Activated B cell treated with CpG ODN at 0.5 μM for 24 hours (primary cell): ENCODE results near the gene SPTLC3. TPM values are rescaled to one million over a fixed set of nuclear protein-coding genes. Genes with fewer than 3 reads are reported as not detected.

Experiments used
- ATAC-seq: fragments of 200-7000 bp; cut with Tn5 transposase; one replicate; pipeline ENCODE4 v1.10.0; 2021; ENCODE audit warnings: low read depth, mild to moderate bottlenecking, moderate library complexity
- CTCF ChIA-PET: fragments of 350-600 bp; sonication (Branson Sonifier 250); formaldehyde crosslinking; loops from one replicate; lab custom pipeline; 2021; ENCODE audit warnings: antibody characterized with exemption; lab: Charles Lee
- POLR2A ChIA-PET: fragments of 350-600 bp; sonication (Branson Sonifier 250); formaldehyde crosslinking; loops from one replicate; lab custom pipeline; 2021; ENCODE audit warnings: antibody characterized with exemption; lab: Charles Lee
- DNase-seq: peaks from one replicate; pipeline ENCODE4 v3.0.0; 2022
- H3K27ac Mint-ChIP-seq: one replicate; pipeline ENCODE4 v1.8.0; 2020; ENCODE audit warnings: mixed read lengths
- H3K27me3 Mint-ChIP-seq: one replicate; pipeline ENCODE4 v1.8.0; 2021; ENCODE audit warnings: mixed read lengths
- H3K36me3 Mint-ChIP-seq: one replicate; pipeline ENCODE4 v1.8.0; 2021; ENCODE audit warnings: low read depth, mixed read lengths
- H3K4me1 Mint-ChIP-seq: one replicate; pipeline ENCODE4 v1.8.0; 2021; ENCODE audit warnings: mixed read lengths
- H3K4me3 Mint-ChIP-seq: one replicate; pipeline ENCODE4 v1.8.0; 2020; ENCODE audit warnings: mild to moderate bottlenecking, mixed read lengths
- H3K9me3 Mint-ChIP-seq: one replicate; pipeline ENCODE4 v1.8.0; 2020; ENCODE audit warnings: mixed read lengths
- CTCF ChIP-seq: fragments of 200-600 bp; IDR thresholded peaks from one replicate; pipeline ENCODE4 v1.8.0; 2022; ENCODE audit warnings: antibody characterized with exemption, mild to moderate bottlenecking
- intact Hi-C: fragments of 100-400 bp; cut with micrococcal nuclease; formaldehyde crosslinking; loops from one replicate; pipeline ENCODE4 v1.15.1; 2024
- total RNA-seq: library from RNA; stranded (reverse); gene quantifications from 2 replicates; pipeline ENCODE4 v1.2.3, GENCODE V29; 2022

SPTLC3 gene
- total RNA-seq, 1 donor from 2014 or later: not detected

- DNase-seq: no peak
- H3K9me3 Mint-ChIP-seq: no peaks in the 10 kb centered on the region
- ATAC-seq: no peak
- no peak overlapping the region for H3K4me3 Mint-ChIP-seq
- H3K4me1 Mint-ChIP-seq: no peaks in the 10 kb centered on the region
- ChIA-PET POLR2A (no interaction called here), CTCF (no interaction called here)
- TF ChIP-seq CTCF: no peak
- H3K27me3 Mint-ChIP-seq: peaks cover 4% of the 10 kb centered on the region
- no peaks in the 10 kb centered on the region for H3K36me3 Mint-ChIP-seq
- intact Hi-C loops: no loop called here
- H3K27ac Mint-ChIP-seq: no peak overlapping the region
Measured at GRCh38 chr20:12984863-12985262, 23.9 kb upstream of the SPTLC3 start.

GRCh38 chr20:12987261-12987660 is 21.5 kb upstream of the SPTLC3 start:
- intact Hi-C loops: no loop called here
- Mint-ChIP-seq H3K9me3 (no peaks in the 10 kb centered on the region), H3K27ac (no peak overlapping the region), H3K27me3 (peaks cover 4% of the 10 kb centered on the region), H3K4me3 (no peak overlapping the region), H3K36me3 (no peaks in the 10 kb centered on the region), H3K4me1 (no peaks in the 10 kb centered on the region)
- ATAC-seq: no peak
- ChIA-PET CTCF (no interaction called here), POLR2A (no interaction called here)
- no peak for DNase-seq
- TF ChIP-seq CTCF: no peak

- intact Hi-C loops: loop anchor here (5.0 kb wide), 1 partner anchor 53 kb away; no protein-coding TSS in a partner anchor
- Mint-ChIP-seq H3K4me1 (no peaks in the 10 kb centered on the region), H3K4me3 (no peak overlapping the region), H3K27ac (no peak overlapping the region), H3K27me3 (peaks cover 4% of the 10 kb centered on the region), H3K9me3 (no peaks in the 10 kb centered on the region), H3K36me3 (no peaks in the 10 kb centered on the region)
- CTCF ChIA-PET: no interaction called here
- no peak for TF ChIP-seq CTCF
- POLR2A ChIA-PET: no interaction called here
- ATAC-seq (no peak), DNase-seq (no peak)
Measured at GRCh38 chr20:12989586-12990115, 19.1 kb upstream of the SPTLC3 start.

- ChIA-PET CTCF (no interaction called here), POLR2A (no interaction called here)
- H3K4me1 Mint-ChIP-seq: no peaks in the 10 kb centered on the region
- H3K36me3 Mint-ChIP-seq: no peaks in the 10 kb centered on the region
- H3K27me3 Mint-ChIP-seq: no peaks in the 10 kb centered on the region
- no peak overlapping the region for H3K4me3 Mint-ChIP-seq
- ATAC-seq: no peak
- H3K9me3 Mint-ChIP-seq: no peaks in the 10 kb centered on the region
- intact Hi-C loops: no loop called here
- DNase-seq: no peak
- no peak for TF ChIP-seq CTCF
- no peak overlapping the region for H3K27ac Mint-ChIP-seq
Measured at GRCh38 chr20:12997128-12997655, 11.6 kb upstream of the SPTLC3 start.

GRCh38 chr20:12998046-12998445 is 10.7 kb upstream of the SPTLC3 start:
- H3K27ac Mint-ChIP-seq: no peak overlapping the region
- DNase-seq (no peak), ATAC-seq (no peak)
- H3K4me1 Mint-ChIP-seq: no peaks in the 10 kb centered on the region
- no peaks in the 10 kb centered on the region for H3K27me3 Mint-ChIP-seq
- ChIA-PET POLR2A (no interaction called here), CTCF (no interaction called here)
- intact Hi-C loops: no loop called here
- H3K4me3 Mint-ChIP-seq: no peak overlapping the region
- H3K36me3 Mint-ChIP-seq: no peaks in the 10 kb centered on the region
- no peaks in the 10 kb centered on the region for H3K9me3 Mint-ChIP-seq
- TF ChIP-seq CTCF: no peak
